Measurements from ENCODE around the gene ETV3. TPM values are rescaled to one million over a fixed set of nuclear protein-coding genes. Genes with fewer than 3 reads are reported as not detected.

ETV3 gene
- total and polyA plus RNA-seq, 3 donors from 2014 or later, result 22.2 to 29.1 (median 28.0) TPM

- Histone ChIP-seq H3K27ac (no peak overlapping the region), H3K4me3 (no peak overlapping the region), H3K4me1 (no peaks in the 10 kb centered on the region), H3K36me3 (ENCODE audit: low read depth, missing control alignments) (no peaks in the 10 kb centered on the region), H3K9me3 (no peaks in the 10 kb centered on the region), H3K27me3 (no peaks in the 10 kb centered on the region)
- DNase-seq, result no peak
- intact Hi-C loops (cut with DNase I; ENCODE audit: low total_unique reads), result no loop called here
- WGBS, 2 donors, result 97 to 100% methylated on average over 1 to 2 of the region's 2 CpGs
- TF ChIP-seq CTCF (IDR thresholded peaks at IDR 0.05) (no peak), POLR2A (IDR thresholded peaks at IDR 0.05) (no peak)
These were observed 42.6 kb downstream of the ETV3 start for GRCh38 chr1:157095551-157095950.

- Histone ChIP-seq H3K4me1 (no peaks in the 10 kb centered on the region), H3K27ac (no peak overlapping the region), H3K4me3 (no peak overlapping the region), H3K27me3 (no peaks in the 10 kb centered on the region), H3K9me3 (no peaks in the 10 kb centered on the region), H3K36me3 (ENCODE audit: low read depth, missing control alignments) (no peaks in the 10 kb centered on the region)
- DNase-seq, result no peak
- no peak for TF ChIP-seq CTCF (IDR thresholded peaks at IDR 0.05)
- TF ChIP-seq POLR2A (IDR thresholded peaks at IDR 0.05), result no peak
- 66 to 69% methylated on average over 4 of the region's 4 CpGs for WGBS, 2 donors
- intact Hi-C loops (cut with DNase I; ENCODE audit: low total_unique reads), result no loop called here
These were observed 43.1 kb downstream of the ETV3 start for GRCh38 chr1:157095091-157095490.

GRCh38 chr1:157092831-157093230 is 45.4 kb downstream of the ETV3 start:
- Histone ChIP-seq H3K27me3 (no peaks in the 10 kb centered on the region), H3K4me1 (no peaks in the 10 kb centered on the region), H3K9me3 (no peaks in the 10 kb centered on the region), H3K4me3 (no peak overlapping the region), H3K36me3 (ENCODE audit: low read depth, missing control alignments) (no peaks in the 10 kb centered on the region), H3K27ac (no peak overlapping the region)
- TF ChIP-seq CTCF (IDR thresholded peaks at IDR 0.05), result no peak
- no peak for TF ChIP-seq POLR2A (IDR thresholded peaks at IDR 0.05)
- DNase-seq, result peak; percentile 51
- 32 to 51% methylated on average over 7 to 8 of the region's 8 CpGs for WGBS, 2 donors
- intact Hi-C loops (cut with DNase I; ENCODE audit: low total_unique reads), result loop anchor here (5.0 kb wide), 1 partner anchor 64 kb away; no protein-coding TSS in a partner anchor

GRCh38 chr1:157091668-157092273 is 46.4 kb downstream of the ETV3 start:
- no peaks in the 10 kb centered on the region for H3K36me3 ChIP-seq (ENCODE audit: low read depth, missing control alignments)
- H3K27me3 ChIP-seq, result no peaks in the 10 kb centered on the region
- H3K9me3 ChIP-seq, result no peaks in the 10 kb centered on the region
- TF ChIP-seq CTCF (IDR thresholded peaks at IDR 0.05), result no peak
- TF ChIP-seq POLR2A (IDR thresholded peaks at IDR 0.05), result no peak
- no peak overlapping the region for H3K27ac ChIP-seq
- intact Hi-C loops (cut with DNase I; ENCODE audit: low total_unique reads), result loop anchor here (5.0 kb wide), 1 partner anchor 66 kb away; no protein-coding TSS in a partner anchor
- no peaks in the 10 kb centered on the region for H3K4me1 ChIP-seq
- 77 to 82% methylated on average over 2 to 4 of the region's 4 CpGs for WGBS, 2 donors
- DNase-seq, result no peak
- no peak overlapping the region for H3K4me3 ChIP-seq

- WGBS, 2 donors, result 82 to 94% methylated on average over 2 to 4 of the region's 4 CpGs
- no peak overlapping the region for H3K27ac ChIP-seq
- DNase-seq, result no peak
- H3K4me3 ChIP-seq, result no peak overlapping the region
- H3K9me3 ChIP-seq, result no peaks in the 10 kb centered on the region
- intact Hi-C loops (cut with DNase I; ENCODE audit: low total_unique reads), result loop anchor here (5.0 kb wide), 1 partner anchor 66 kb away; no protein-coding TSS in a partner anchor
- H3K36me3 ChIP-seq (ENCODE audit: low read depth, missing control alignments), result no peaks in the 10 kb centered on the region
- no peaks in the 10 kb centered on the region for H3K27me3 ChIP-seq
- no peak for TF ChIP-seq CTCF (IDR thresholded peaks at IDR 0.05)
- no peak for TF ChIP-seq POLR2A (IDR thresholded peaks at IDR 0.05)
- H3K4me1 ChIP-seq, result no peaks in the 10 kb centered on the region
These were observed 47.0 kb downstream of the ETV3 start for GRCh38 chr1:157091186-157091585.
